HL-60 (cell line): Measurements from ENCODE around the gene APOBEC3B.

Source experiments
- GABPA ChIP-seq: IDR thresholded peaks from 2 replicates; pipeline ENCODE4 v1.6.1; 2012; ENCODE audit warnings: low read depth
- POLR2AphosphoS5 ChIP-seq: IDR thresholded peaks from 2 replicates; pipeline ENCODE4 v1.6.1; 2012; ENCODE audit warnings: low read depth
- TF ChIP-seq, protein P1 (sequence below): IDR thresholded peaks from one replicate; pipeline ENCODE4 v1.5.1; 2011; ENCODE audit warnings: low read length, control low read depth, inconsistent platforms; ENCODE audit not compliant: insufficient read depth
- TF ChIP-seq, protein P2 (sequence below): IDR thresholded peaks from 2 replicates; pipeline ENCODE4 v1.6.1; 2012; ENCODE audit warnings: low read depth; ENCODE audit not compliant: insufficient replicate concordance

DNA sequence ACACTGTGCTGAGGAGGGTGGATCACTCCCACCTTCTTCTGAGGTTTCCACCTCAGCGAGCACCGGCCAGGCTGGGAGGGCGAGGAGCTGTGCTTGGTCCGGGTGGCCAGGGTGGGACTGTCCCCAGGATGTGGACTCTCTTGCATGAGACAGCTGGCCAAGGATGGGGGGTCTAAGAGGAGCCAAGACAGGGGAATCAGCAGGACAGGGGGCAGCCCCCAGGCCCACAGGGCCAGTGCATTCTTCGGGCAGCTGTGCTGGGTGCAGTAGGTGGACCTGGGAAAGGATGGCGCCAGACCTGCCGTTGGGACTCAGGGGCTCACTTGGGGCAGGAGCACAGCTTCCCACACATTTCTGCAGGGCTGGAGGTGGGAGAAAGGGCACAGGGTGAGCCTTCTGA lies 15.2 kb upstream of the APOBEC3B start:
- TF ChIP-seq, protein P1, sequence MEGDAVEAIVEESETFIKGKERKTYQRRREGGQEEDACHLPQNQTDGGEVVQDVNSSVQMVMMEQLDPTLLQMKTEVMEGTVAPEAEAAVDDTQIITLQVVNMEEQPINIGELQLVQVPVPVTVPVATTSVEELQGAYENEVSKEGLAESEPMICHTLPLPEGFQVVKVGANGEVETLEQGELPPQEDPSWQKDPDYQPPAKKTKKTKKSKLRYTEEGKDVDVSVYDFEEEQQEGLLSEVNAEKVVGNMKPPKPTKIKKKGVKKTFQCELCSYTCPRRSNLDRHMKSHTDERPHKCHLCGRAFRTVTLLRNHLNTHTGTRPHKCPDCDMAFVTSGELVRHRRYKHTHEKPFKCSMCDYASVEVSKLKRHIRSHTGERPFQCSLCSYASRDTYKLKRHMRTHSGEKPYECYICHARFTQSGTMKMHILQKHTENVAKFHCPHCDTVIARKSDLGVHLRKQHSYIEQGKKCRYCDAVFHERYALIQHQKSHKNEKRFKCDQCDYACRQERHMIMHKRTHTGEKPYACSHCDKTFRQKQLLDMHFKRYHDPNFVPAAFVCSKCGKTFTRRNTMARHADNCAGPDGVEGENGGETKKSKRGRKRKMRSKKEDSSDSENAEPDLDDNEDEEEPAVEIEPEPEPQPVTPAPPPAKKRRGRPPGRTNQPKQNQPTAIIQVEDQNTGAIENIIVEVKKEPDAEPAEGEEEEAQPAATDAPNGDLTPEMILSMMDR, result no peak
- TF ChIP-seq GABPA (no peak), POLR2AphosphoS5 (no peak)
- TF ChIP-seq, protein P2, sequence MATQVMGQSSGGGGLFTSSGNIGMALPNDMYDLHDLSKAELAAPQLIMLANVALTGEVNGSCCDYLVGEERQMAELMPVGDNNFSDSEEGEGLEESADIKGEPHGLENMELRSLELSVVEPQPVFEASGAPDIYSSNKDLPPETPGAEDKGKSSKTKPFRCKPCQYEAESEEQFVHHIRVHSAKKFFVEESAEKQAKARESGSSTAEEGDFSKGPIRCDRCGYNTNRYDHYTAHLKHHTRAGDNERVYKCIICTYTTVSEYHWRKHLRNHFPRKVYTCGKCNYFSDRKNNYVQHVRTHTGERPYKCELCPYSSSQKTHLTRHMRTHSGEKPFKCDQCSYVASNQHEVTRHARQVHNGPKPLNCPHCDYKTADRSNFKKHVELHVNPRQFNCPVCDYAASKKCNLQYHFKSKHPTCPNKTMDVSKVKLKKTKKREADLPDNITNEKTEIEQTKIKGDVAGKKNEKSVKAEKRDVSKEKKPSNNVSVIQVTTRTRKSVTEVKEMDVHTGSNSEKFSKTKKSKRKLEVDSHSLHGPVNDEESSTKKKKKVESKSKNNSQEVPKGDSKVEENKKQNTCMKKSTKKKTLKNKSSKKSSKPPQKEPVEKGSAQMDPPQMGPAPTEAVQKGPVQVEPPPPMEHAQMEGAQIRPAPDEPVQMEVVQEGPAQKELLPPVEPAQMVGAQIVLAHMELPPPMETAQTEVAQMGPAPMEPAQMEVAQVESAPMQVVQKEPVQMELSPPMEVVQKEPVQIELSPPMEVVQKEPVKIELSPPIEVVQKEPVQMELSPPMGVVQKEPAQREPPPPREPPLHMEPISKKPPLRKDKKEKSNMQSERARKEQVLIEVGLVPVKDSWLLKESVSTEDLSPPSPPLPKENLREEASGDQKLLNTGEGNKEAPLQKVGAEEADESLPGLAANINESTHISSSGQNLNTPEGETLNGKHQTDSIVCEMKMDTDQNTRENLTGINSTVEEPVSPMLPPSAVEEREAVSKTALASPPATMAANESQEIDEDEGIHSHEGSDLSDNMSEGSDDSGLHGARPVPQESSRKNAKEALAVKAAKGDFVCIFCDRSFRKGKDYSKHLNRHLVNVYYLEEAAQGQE, result no peak
